OCI-LY7 (cell line): ENCODE measurements around the gene DSCAM. TPM values are rescaled to one million over a fixed set of nuclear protein-coding genes. Genes with fewer than 3 reads are reported as not detected.

ENCODE experiments used
- BruUV-seq: library from RNA; stranded (reverse); fragments of 400-500 nt; replicated peaks from 2 replicates; lab custom pipeline; 2021; lab: Mats Ljungman, UMichigan
- CTCF ChIA-PET: fragments of 300-600 bp; sonication (Branson Sonifier 250); formaldehyde crosslinking; loops from one replicate; lab custom pipeline; 2022; ENCODE audit warnings: antibody characterized with exemption; ENCODE audit not compliant: unreplicated experiment; lab: Charles Lee
- POLR2A ChIA-PET: fragments of 300-600 bp; sonication (Branson Sonifier 250); formaldehyde crosslinking; loops from one replicate; lab custom pipeline; 2022; ENCODE audit warnings: antibody characterized with exemption; lab: Charles Lee
- DNase-seq: peaks from one replicate; pipeline ENCODE4 v3.0.0-alpha.2; 2015; ENCODE audit warnings: low spot score
- H2AFZ ChIP-seq: fragments of 200-600 bp; sonication (generic), shearing (Covaris generic); 2 replicates; pipeline ENCODE4 v1.6.1; 2014; ENCODE audit warnings: mild to moderate bottlenecking, antibody characterized with exemption, low read length, moderate library complexity
- H3K27ac ChIP-seq: fragments of 200-600 bp; sonication (generic); 2 replicates; pipeline ENCODE4 v1.5.1; 2014; ENCODE audit warnings: mixed run types, low read depth, mild to moderate bottlenecking, moderate library complexity, low read length, inconsistent platforms; ENCODE audit not compliant: poor library complexity, severe bottlenecking
- H3K36me3 ChIP-seq: fragments of 200-600 bp; sonication (generic); 2 replicates; pipeline ENCODE4 v1.6.1; 2014; ENCODE audit warnings: mild to moderate bottlenecking, antibody characterized with exemption, low read length, moderate library complexity, mixed read lengths; ENCODE audit not compliant: insufficient read depth
- H3K4me1 ChIP-seq: fragments of 200-600 bp; sonication (generic); 2 replicates; pipeline ENCODE4 v1.5.1; 2014; ENCODE audit warnings: mild to moderate bottlenecking, low read length; ENCODE audit not compliant: insufficient read depth, poor library complexity, severe bottlenecking
- H3K4me2 ChIP-seq: fragments of 200-600 bp; sonication (generic); 2 replicates; pipeline ENCODE4 v1.6.1; 2014; ENCODE audit warnings: mild to moderate bottlenecking, low read length
- H3K4me3 ChIP-seq: fragments of 200-600 bp; sonication (generic); 2 replicates; pipeline ENCODE4 v1.5.1; 2014; ENCODE audit warnings: mild to moderate bottlenecking, low read depth, low read length; ENCODE audit not compliant: poor library complexity, severe bottlenecking
- H3K79me2 ChIP-seq: fragments of 200-600 bp; sonication (generic); 2 replicates; pipeline ENCODE4 v1.6.1; 2016; ENCODE audit warnings: low read depth, mild to moderate bottlenecking, low read length, moderate library complexity, mixed read lengths; ENCODE audit not compliant: insufficient read depth
- H3K9me2 ChIP-seq: fragments of 200-600 bp; sonication (generic); 2 replicates; pipeline ENCODE4 v1.6.1; 2016; ENCODE audit warnings: mild to moderate bottlenecking, low read length, mixed read lengths; ENCODE audit not compliant: insufficient read depth
- H3K9me3 ChIP-seq: fragments of 200-600 bp; sonication (generic); 2 replicates; pipeline ENCODE4 v1.6.1; 2014; ENCODE audit warnings: mild to moderate bottlenecking, mixed run types, low read length, mixed read lengths
- H4K20me1 ChIP-seq: fragments of 200-600 bp; sonication (generic); 2 replicates; pipeline ENCODE4 v1.6.1; 2014; ENCODE audit warnings: mild to moderate bottlenecking, antibody characterized with exemption, low read length, moderate library complexity, mixed read lengths; ENCODE audit not compliant: insufficient read depth
- CTCF ChIP-seq: fragments of 200-600 bp; sonication (generic); conservative IDR thresholded peaks from 2 replicates; pipeline ENCODE4 v1.5.1; 2014; ENCODE audit warnings: mild to moderate bottlenecking, antibody characterized with exemption, low read length, moderate library complexity, mixed read lengths
- EZH2phosphoT487 ChIP-seq: fragments of 200-600 bp; sonication (generic); IDR thresholded peaks from 2 replicates; pipeline ENCODE4 v1.6.1; 2018; ENCODE audit warnings: low read depth, borderline replicate concordance, mild to moderate bottlenecking, mixed run types, antibody characterized with exemption, low read length, moderate library complexity, mixed read lengths
- intact Hi-C: fragments of 100-400 bp; cut with micrococcal nuclease; formaldehyde crosslinking; loops from one replicate; pipeline ENCODE4 v1.10.0; 2022; ENCODE audit not compliant: unreplicated experiment
- total RNA-seq, 2 experiments: library from RNA; depleted of rRNA in 1 of 2; stranded (reverse); fragments of >200 nt in 1 of 2; shearing (Covaris generic) in 1 of 2; gene quantifications; 2 replicates each; pipeline ENCODE4 v1.2.3, GENCODE V29; 2014 to 2022

Gene DSCAM
- total RNA-seq, 2 experiments from 2014 or later, result not detected

- ChIA-PET POLR2A (no interaction called here), CTCF (no interaction called here)
- H3K9me3 ChIP-seq, result no peaks in the 10 kb centered on the region
- H3K9me2 ChIP-seq, result no peaks in the 10 kb centered on the region
- TF ChIP-seq EZH2phosphoT487 (no peak), CTCF (no peak)
- H3K4me1 ChIP-seq, result no peaks in the 10 kb centered on the region
- no peaks in the 10 kb centered on the region for H3K79me2 ChIP-seq
- H3K27ac ChIP-seq, result no peak overlapping the region
- no peak overlapping the region for H3K4me3 ChIP-seq
- H3K4me2 ChIP-seq, result no peak overlapping the region
- no peaks in the 10 kb centered on the region for H4K20me1 ChIP-seq
- no TSS peak for BruUV-seq
- DNase-seq, result no peak
- H3K36me3 ChIP-seq, result no peaks in the 10 kb centered on the region
- H2AFZ ChIP-seq, result no peak overlapping the region
- intact Hi-C loops, result no loop called here
These were observed 496.0 kb downstream of the DSCAM start for GRCh38 chr21:40351006-40351405.

GRCh38 chr21:40349591-40349990, 497.4 kb downstream of the DSCAM start:
- ChIA-PET POLR2A (no interaction called here), CTCF (no interaction called here)
- Histone ChIP-seq H2AFZ (no peak overlapping the region), H3K36me3 (no peaks in the 10 kb centered on the region), H3K4me3 (no peak overlapping the region), H3K9me3 (no peaks in the 10 kb centered on the region), H3K4me1 (no peaks in the 10 kb centered on the region), H3K27ac (no peak overlapping the region), H3K79me2 (no peaks in the 10 kb centered on the region), H3K9me2 (no peaks in the 10 kb centered on the region), H3K4me2 (no peak overlapping the region), H4K20me1 (no peaks in the 10 kb centered on the region)
- no peak for DNase-seq
- TF ChIP-seq CTCF (no peak), EZH2phosphoT487 (no peak)
- intact Hi-C loops, result no loop called here
- BruUV-seq, result no TSS peak

GRCh38 chr21:40345711-40346321, 501.1 kb downstream of the DSCAM start:
- Histone ChIP-seq H3K36me3 (no peaks in the 10 kb centered on the region), H3K79me2 (no peaks in the 10 kb centered on the region), H3K9me2 (no peaks in the 10 kb centered on the region), H3K27ac (no peak overlapping the region), H3K9me3 (no peaks in the 10 kb centered on the region), H2AFZ (no peak overlapping the region), H3K4me1 (no peaks in the 10 kb centered on the region), H3K4me2 (no peak overlapping the region), H4K20me1 (no peaks in the 10 kb centered on the region), H3K4me3 (no peak overlapping the region)
- intact Hi-C loops, result no loop called here
- TF ChIP-seq EZH2phosphoT487, result no peak
- TF ChIP-seq CTCF, result no peak
- DNase-seq, result no peak
- POLR2A ChIA-PET, result no interaction called here
- CTCF ChIA-PET, result no interaction called here
- BruUV-seq, result no TSS peak
